ENCODE measurements around the gene HECW1.

Gene HECW1

DNA sequence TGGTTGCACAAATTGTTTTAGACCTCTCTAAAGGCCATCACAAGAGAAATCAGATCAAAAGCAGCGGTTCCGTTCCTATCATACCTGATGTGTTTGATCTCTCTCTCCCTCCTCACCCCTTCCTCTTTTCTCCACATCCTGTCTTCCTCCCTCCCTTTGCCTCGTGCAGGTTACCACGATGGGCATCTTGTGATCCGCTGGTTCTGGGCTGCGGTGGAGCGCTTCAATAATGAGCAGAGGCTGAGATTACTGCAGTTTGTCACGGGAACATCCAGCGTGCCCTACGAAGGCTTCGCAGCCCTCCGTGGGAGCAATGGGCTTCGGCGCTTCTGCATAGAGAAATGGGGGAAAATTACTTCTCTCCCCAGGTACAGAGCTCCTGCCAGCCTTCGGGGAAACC, 442.0 kb downstream of the HECW1 start:
- TF ChIP-seq, protein P1, sequence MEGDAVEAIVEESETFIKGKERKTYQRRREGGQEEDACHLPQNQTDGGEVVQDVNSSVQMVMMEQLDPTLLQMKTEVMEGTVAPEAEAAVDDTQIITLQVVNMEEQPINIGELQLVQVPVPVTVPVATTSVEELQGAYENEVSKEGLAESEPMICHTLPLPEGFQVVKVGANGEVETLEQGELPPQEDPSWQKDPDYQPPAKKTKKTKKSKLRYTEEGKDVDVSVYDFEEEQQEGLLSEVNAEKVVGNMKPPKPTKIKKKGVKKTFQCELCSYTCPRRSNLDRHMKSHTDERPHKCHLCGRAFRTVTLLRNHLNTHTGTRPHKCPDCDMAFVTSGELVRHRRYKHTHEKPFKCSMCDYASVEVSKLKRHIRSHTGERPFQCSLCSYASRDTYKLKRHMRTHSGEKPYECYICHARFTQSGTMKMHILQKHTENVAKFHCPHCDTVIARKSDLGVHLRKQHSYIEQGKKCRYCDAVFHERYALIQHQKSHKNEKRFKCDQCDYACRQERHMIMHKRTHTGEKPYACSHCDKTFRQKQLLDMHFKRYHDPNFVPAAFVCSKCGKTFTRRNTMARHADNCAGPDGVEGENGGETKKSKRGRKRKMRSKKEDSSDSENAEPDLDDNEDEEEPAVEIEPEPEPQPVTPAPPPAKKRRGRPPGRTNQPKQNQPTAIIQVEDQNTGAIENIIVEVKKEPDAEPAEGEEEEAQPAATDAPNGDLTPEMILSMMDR (IDR thresholded peaks at IDR 0.05), result no peak

DNA sequence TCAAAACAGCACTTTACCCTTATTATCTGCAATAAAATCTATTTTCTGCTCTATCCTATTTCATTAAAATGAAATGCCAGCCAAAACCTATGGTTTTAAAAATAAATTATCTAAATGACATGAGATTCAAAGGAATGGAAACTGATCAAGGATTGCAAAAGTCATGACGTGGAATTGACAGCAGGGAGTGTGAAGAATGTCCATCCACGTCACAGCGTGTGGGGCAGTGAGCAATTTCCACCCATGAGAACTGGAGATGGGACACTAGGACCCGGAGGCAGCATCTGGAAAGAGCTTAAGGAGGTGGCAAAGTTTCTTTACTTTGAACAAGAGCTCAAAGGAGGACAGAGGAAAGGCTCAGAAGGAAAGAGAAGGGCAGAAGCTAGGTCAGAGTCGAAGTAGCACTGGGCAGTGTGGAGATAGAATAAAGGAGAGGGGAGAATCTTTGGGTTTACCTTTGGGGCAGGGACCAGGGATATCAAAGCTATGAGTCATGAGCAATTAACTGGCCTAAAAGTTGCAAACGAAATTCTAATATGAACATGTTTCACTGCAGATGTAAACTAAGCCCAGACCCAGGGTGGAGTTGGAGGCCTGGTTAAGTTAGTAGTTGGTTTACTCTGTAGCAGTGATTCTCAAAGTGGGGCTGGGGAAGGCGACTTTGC, 445.5 kb downstream of the HECW1 start:
- TF ChIP-seq, protein P1 (IDR thresholded peaks at IDR 0.05), result no peak

DNA sequence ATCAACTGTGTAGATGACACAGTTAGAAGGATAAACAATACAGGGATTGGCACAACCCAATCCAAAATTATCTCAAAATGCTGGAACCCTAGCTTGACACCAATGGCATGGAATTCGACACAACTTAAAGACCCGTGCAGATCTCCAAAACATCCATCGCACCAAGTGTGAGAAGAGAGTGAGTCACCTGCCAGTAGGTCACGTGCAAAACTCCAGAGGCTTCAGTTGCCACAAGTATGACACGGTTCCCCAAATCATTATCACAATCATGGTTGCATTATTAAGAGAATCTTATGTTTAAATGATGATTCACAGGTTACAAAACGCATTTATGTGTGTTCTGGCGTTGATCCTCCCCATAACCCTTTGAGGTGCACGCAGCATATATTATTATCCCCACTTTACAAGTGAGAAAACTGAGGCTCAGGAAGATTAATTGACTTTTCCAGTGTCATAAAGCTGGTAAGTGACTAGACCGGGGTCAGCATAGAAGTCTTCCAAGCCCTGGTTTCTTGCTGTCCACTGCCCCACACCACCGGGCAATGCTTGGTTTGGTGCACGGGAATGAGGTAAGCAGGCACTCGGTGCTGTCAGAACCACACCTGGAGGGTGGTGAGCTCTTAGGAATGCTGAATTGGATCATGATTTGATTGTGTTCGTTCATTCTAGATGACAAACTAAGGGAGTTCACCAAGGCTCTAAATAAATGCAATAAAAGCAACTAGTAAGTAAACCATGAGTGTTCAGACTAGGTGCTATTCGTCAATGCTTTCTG, 446.9 kb downstream of the HECW1 start:
- TF ChIP-seq, protein P1 (IDR thresholded peaks at IDR 0.05), result no peak

DNA sequence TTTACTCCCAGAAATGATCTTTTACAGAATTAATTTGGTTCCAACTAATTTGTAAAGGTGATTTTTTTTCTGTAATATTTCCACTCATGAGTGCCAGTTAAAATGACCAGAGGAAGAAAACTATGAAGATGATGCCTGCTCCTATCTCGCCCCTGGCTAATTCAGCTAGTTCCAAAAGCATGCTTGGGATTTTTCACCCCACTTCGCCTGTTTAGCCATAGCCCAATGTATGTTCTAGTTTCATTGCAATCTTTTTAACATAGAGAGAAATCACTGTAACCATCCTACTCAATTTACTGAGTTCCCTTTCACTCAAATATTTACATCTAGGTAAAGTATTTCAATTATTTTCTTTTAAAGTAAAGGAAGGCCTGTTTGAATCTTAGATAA, 447.5 kb downstream of the HECW1 start:
- TF ChIP-seq, protein P1 (IDR thresholded peaks at IDR 0.05), result no peak

DNA sequence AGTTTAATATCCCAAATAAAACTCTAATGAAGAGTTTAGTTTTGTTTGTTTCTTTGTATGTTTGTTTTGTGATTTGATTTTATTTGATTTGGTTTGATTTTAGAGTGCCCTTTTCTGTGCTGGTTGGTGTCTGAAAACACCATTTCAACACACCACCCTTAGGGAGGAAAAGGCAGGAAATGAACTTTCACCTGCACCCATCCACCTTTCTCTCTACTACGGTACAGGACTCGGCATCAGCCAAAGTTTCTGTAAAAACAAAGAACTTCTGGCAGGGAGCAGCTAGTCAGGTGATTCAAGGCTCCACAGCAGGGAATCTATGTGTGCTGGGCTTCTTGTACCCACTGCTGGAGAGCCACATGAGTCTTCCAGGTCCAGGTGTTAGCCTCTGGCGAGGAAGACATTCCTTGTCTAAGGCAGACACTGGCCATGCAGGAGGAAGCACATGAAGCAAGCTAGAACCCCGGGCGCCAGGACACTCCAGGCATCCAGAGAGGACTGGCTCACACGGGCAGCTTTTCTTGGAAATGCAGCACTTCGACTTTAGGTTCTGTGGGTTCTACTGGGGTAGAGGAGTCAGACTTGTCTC, 448.4 kb downstream of the HECW1 start:
- TF ChIP-seq, protein P1 (IDR thresholded peaks at IDR 0.05), result no peak

DNA sequence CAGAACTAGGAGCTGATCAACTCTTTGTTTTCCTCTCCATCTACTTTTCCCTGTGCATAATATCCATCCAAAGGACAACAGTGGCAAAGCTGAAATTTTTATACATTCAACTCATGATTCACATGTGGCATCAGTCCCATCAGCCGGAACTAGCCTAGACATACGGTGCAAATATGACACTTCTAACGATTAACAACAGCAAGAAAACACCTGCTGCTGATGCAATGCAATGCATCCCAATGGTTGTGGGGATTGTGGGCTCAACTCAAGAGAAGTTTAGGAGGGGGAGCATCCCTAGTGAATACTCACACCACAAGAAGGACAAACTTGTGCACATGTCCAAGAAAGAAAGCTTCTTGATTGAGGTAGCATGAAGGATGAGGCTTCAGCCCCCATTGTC, 449.9 kb downstream of the HECW1 start:
- TF ChIP-seq, protein P1 (IDR thresholded peaks at IDR 0.05), result no peak

DNA sequence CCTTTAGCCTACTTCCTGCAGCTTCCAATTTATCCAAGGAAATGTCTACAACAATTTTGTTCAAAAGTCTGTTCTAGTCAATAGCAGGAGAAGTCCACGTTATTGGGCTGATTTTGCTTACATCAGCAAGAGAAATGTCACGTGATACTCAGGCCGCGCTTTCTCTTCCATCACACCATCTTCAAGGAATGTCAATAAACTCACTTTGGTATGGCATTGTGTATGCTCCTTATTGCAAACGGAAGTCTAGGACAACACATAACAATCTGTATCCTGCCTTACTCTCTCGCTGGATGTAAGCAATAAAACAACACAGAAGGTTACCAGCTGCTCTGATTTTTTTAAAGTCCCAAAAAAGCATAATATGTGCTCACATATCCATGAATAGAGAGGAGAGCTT, 453.3 kb downstream of the HECW1 start:
- TF ChIP-seq, protein P1 (IDR thresholded peaks at IDR 0.05), result no peak

All from LNCAP (cell line).